Liver (tissue), 9 donors: ENCODE measurements around the gene ALAS1. TPM values are rescaled to one million over a fixed set of nuclear protein-coding genes. Genes with fewer than 3 reads are reported as not detected.

ENCODE experiments used
- DNase-seq: peaks from one replicate; pipeline ENCODE4 v3.0.0-alpha.2; 2017; ENCODE audit warnings: low spot score
- H3K27ac ChIP-seq, 2 donors: one replicate each; pipeline ENCODE4 v1.7.0; 2013; ENCODE audit warnings: inconsistent platforms in 2 of 2, low read length in 2 of 2, control low read depth in 1 of 2, low read depth in 1 of 2, mild to moderate bottlenecking in 1 of 2
- H3K27me3 ChIP-seq, 4 donors: one replicate each; pipeline versions ENCODE4 v1.6.1 to v1.7.0; 2013; ENCODE audit warnings: low read length in 3 of 4, inconsistent platforms in 1 of 4, mild to moderate bottlenecking in 1 of 4, moderate library complexity in 1 of 4; ENCODE audit not compliant: control insufficient read depth in 4 of 4, insufficient read depth in 4 of 4
- H3K36me3 ChIP-seq, 4 donors: one replicate each; pipeline versions ENCODE4 v1.6.1 to v1.7.0; 2013; ENCODE audit warnings: low read length in 3 of 4, mild to moderate bottlenecking in 3 of 4, low read depth in 1 of 4, moderate library complexity in 1 of 4; ENCODE audit not compliant: control insufficient read depth in 4 of 4, insufficient read depth in 3 of 4
- H3K4me1 ChIP-seq, 4 donors: one replicate each; pipeline versions ENCODE4 v1.6.1 to v1.7.0; 2013; ENCODE audit warnings: low read length in 3 of 4, mild to moderate bottlenecking in 3 of 4, moderate library complexity in 1 of 4; ENCODE audit not compliant: control insufficient read depth in 4 of 4, insufficient read depth in 4 of 4
- H3K4me3 ChIP-seq, 3 donors: one replicate each; pipeline versions ENCODE4 v1.6.1 to v1.7.0; 2013; ENCODE audit warnings: low read length in 3 of 3, control low read depth in 1 of 3, low read depth in 1 of 3, mild to moderate bottlenecking in 1 of 3
- H3K9ac ChIP-seq, 2 donors: one replicate each; pipeline ENCODE4 v1.7.0; 2013; ENCODE audit warnings: low read length in 2 of 2, mild to moderate bottlenecking in 2 of 2, moderate library complexity in 2 of 2, control low read depth in 1 of 2, low read depth in 1 of 2
- H3K9me3 ChIP-seq, 4 donors: one replicate each; pipeline versions ENCODE4 v1.6.1 to v1.7.0; 2013; ENCODE audit warnings: low read length in 3 of 4; ENCODE audit not compliant: control insufficient read depth in 4 of 4
- CTCF ChIP-seq: fragments of 150-350 bp; IDR thresholded peaks from 2 replicates; pipeline ENCODE4 v1.5.1; 2017; ENCODE audit warnings: improper control_type of control experiment, low read depth, low read length; ENCODE audit not compliant: missing input control
- EGR1 ChIP-seq, 2 donors: IDR thresholded peaks; 2 replicates each; pipeline ENCODE4 v1.6.1; 2016 to 2018; ENCODE audit warnings: antibody characterized with exemption in 2 of 2, low read depth in 2 of 2
- FOXA1 ChIP-seq: IDR thresholded peaks from 2 replicates; pipeline ENCODE4 v1.6.1; 2016; ENCODE audit warnings: antibody characterized with exemption
- FOXA2 ChIP-seq: IDR thresholded peaks from 2 replicates; pipeline ENCODE4 v1.6.1; 2016; ENCODE audit warnings: antibody characterized with exemption
- GABPA ChIP-seq, 2 donors: IDR thresholded peaks in 1 of 2; conservative IDR thresholded peaks in 1 of 2; 2 replicates each; pipeline ENCODE4 v1.6.1; 2016; ENCODE audit warnings: antibody characterized with exemption in 2 of 2, mild to moderate bottlenecking in 1 of 2, moderate library complexity in 1 of 2
- HNF4A ChIP-seq, 2 donors: conservative IDR thresholded peaks; 2 replicates each; pipeline ENCODE4 v1.6.1; 2016; ENCODE audit warnings: antibody characterized with exemption in 2 of 2, mild to moderate bottlenecking in 2 of 2
- HNF4G ChIP-seq: IDR thresholded peaks from 2 replicates; pipeline ENCODE4 v1.6.1; 2016; ENCODE audit warnings: antibody characterized with exemption
- JUND ChIP-seq, 2 donors: IDR thresholded peaks; 2 replicates each; pipeline ENCODE4 v1.6.1; 2016; ENCODE audit warnings: antibody characterized with exemption in 2 of 2
- NR2F2 ChIP-seq: IDR thresholded peaks from 2 replicates; pipeline ENCODE4 v1.6.1; 2016; ENCODE audit warnings: antibody characterized with exemption
- RAD21 ChIP-seq, 2 donors: IDR thresholded peaks; 2 replicates each; pipeline ENCODE4 v1.6.1; 2016; ENCODE audit warnings: antibody characterized with exemption in 2 of 2, mild to moderate bottlenecking in 2 of 2
- REST ChIP-seq: IDR thresholded peaks from 2 replicates; pipeline ENCODE4 v1.6.1; 2016; ENCODE audit warnings: antibody characterized with exemption, mild to moderate bottlenecking
- RXRA ChIP-seq, 2 donors: IDR thresholded peaks; 2 replicates each; pipeline ENCODE4 v1.6.1; 2017 to 2018; ENCODE audit warnings: antibody characterized with exemption in 2 of 2, mild to moderate bottlenecking in 1 of 2
- SP1 ChIP-seq: IDR thresholded peaks from 2 replicates; pipeline ENCODE4 v1.6.1; 2018; ENCODE audit warnings: antibody characterized with exemption, mild to moderate bottlenecking
- TAF1 ChIP-seq: conservative IDR thresholded peaks from 2 replicates; pipeline ENCODE4 v1.6.1; 2016; ENCODE audit warnings: antibody characterized with exemption, mild to moderate bottlenecking
- YY1 ChIP-seq: IDR thresholded peaks from 2 replicates; pipeline ENCODE4 v1.6.1; 2016; ENCODE audit warnings: antibody characterized with exemption, mild to moderate bottlenecking
- WGBS: extraction: QIAGEN DNeasy Blood & Tissue Kit; methylation state at CpG from one replicate; pipeline ENCODE4 v1.1.7; 2013; 5-methylcytosine and 5-hydroxymethylcytosine counted together
- polyA plus RNA-seq, 2 donors: library from polyadenylated mRNA; stranded (reverse) in 1 of 2; unstranded in 1 of 2; fragments of 200-250 nt in 1 of 2; fragments of >200 nt in 1 of 2; fragmentation: Nextera tagmentation in 1 of 2; extraction: Ambion mirVana in 1 of 2; gene quantifications; one replicate each; pipeline versions ENCODE4 v1.2.1 to v1.2.3, GENCODE V29; 2013 to 2015
- total RNA-seq, 2 donors: library from RNA; depleted of rRNA; stranded (reverse); fragments of >200 nt; gene quantifications; one replicate each; pipeline ENCODE4 v1.2.3, GENCODE V29; 2014
- TF ChIP-seq, protein P1 (sequence below): IDR thresholded peaks from 2 replicates; pipeline ENCODE4 v1.6.1; 2016; ENCODE audit warnings: antibody characterized with exemption
- TF ChIP-seq, protein P2 (sequence below): IDR thresholded peaks from 2 replicates; pipeline ENCODE4 v1.6.1; 2016; ENCODE audit warnings: antibody characterized with exemption
- TF ChIP-seq, protein P3 (sequence below): IDR thresholded peaks from 2 replicates; pipeline ENCODE4 v1.6.1; 2016; ENCODE audit warnings: antibody characterized with exemption
- donor health status: healthy.
- donor health status: healthy.
- donor health status: healthy.
- donor health status: healthy.
- donor health status: healthy.

The ALAS1 gene
- total and polyA plus RNA-seq, 4 donors: 32.3 to 421 (median 137) TPM

- 96% methylated on average over 4 of the region's 4 CpGs for WGBS
- Histone ChIP-seq H3K9ac (no peak overlapping the region), H3K27ac (no peak overlapping the region), H3K4me1 (peaks cover 2 to 8% (median 5%) of the 10 kb centered on the region in 4 donors), H3K36me3 (peaks cover 4 to 35% (median 12%) of the 10 kb centered on the region in 4 donors), H3K4me3 (no peak overlapping the region), H3K27me3 (no peaks in the 10 kb centered on the region), H3K9me3 (no peaks in the 10 kb centered on the region)
- no peak for TF ChIP-seq JUND (IDR thresholded peaks at IDR 0.05)
- no peak for TF ChIP-seq REST
- no peak for TF ChIP-seq NR2F2
- TF ChIP-seq FOXA1: no peak
- TF ChIP-seq CTCF: no peak
- no peak for TF ChIP-seq YY1
- no peak for TF ChIP-seq FOXA2
- TF ChIP-seq GABPA (IDR thresholded peaks at IDR 0.05 in 1 of 2, conservative IDR thresholded peaks at IDR 0.05 in 1 of 2): no peak
- no peak for TF ChIP-seq HNF4A (conservative IDR thresholded peaks at IDR 0.05)
- no peak for TF ChIP-seq SP1
- TF ChIP-seq, protein P1, sequence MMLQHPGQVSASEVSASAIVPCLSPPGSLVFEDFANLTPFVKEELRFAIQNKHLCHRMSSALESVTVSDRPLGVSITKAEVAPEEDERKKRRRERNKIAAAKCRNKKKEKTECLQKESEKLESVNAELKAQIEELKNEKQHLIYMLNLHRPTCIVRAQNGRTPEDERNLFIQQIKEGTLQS: no peak
- no peak for TF ChIP-seq HNF4G
- TF ChIP-seq TAF1: no peak
- TF ChIP-seq RXRA (IDR thresholded peaks at IDR 0.05): no peak
- TF ChIP-seq EGR1 (IDR thresholded peaks at IDR 0.05; ENCODE audit: low read depth in 2 of 2): no peak
- TF ChIP-seq, protein P2, sequence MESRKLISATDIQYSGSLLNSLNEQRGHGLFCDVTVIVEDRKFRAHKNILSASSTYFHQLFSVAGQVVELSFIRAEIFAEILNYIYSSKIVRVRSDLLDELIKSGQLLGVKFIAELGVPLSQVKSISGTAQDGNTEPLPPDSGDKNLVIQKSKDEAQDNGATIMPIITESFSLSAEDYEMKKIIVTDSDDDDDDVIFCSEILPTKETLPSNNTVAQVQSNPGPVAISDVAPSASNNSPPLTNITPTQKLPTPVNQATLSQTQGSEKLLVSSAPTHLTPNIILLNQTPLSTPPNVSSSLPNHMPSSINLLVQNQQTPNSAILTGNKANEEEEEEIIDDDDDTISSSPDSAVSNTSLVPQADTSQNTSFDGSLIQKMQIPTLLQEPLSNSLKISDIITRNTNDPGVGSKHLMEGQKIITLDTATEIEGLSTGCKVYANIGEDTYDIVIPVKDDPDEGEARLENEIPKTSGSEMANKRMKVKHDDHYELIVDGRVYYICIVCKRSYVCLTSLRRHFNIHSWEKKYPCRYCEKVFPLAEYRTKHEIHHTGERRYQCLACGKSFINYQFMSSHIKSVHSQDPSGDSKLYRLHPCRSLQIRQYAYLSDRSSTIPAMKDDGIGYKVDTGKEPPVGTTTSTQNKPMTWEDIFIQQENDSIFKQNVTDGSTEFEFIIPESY: no peak
- TF ChIP-seq RAD21 (IDR thresholded peaks at IDR 0.05): no peak
- TF ChIP-seq, protein P3, sequence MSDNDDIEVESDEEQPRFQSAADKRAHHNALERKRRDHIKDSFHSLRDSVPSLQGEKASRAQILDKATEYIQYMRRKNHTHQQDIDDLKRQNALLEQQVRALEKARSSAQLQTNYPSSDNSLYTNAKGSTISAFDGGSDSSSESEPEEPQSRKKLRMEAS: no peak
- DNase-seq: no peak
These were observed 29.2 kb downstream of the ALAS1 start for GRCh38 chr3:52227117-52227516.
